HEK293 (cell line): Measurements from ENCODE around the gene TNFRSF14.
"Not testable (repeated sequence)": the region's sequence is repeated elsewhere in the genome, so short reads cannot be mapped to it uniquely, and the experiment has no call there.

Source experiments
- CTCF ChIA-PET: fragments of 350-600 bp; formaldehyde crosslinking; extraction: SDS; loops from one replicate; lab custom pipeline; 2021; ENCODE audit warnings: antibody characterized with exemption; lab: Yijun Ruan, JAX
- POLR2A ChIA-PET: fragments of 300-600 bp; formaldehyde crosslinking; extraction: SDS; loops from one replicate; lab custom pipeline; 2020; ENCODE audit warnings: antibody characterized with exemption, inconsistent platforms; lab: Yijun Ruan, JAX
- H3K27ac ChIP-seq: fragments of 200-500 bp; sonication (Bioruptor generic); 2 replicates; pipeline ENCODE4 v1.5.1; 2014; ENCODE audit warnings: low read depth, low read length, control low read depth, inconsistent platforms; ENCODE audit errors: extremely low read depth
- H3K36me3 ChIP-seq, 2 experiments: fragments of 200-500 bp in 1 of 2; sonication (Bioruptor generic) in 1 of 2; 1 replicate in 1 of 2; 2 replicates in 1 of 2; pipeline ENCODE4 v1.5.1; 2014 to 2017; ENCODE audit warnings: inconsistent platforms in 2 of 2, low read length in 2 of 2; ENCODE audit not compliant: control insufficient read depth in 2 of 2, insufficient read depth in 1 of 2
- H3K4me1 ChIP-seq: fragments of 200-500 bp; sonication (Bioruptor generic); 2 replicates; pipeline ENCODE4 v1.5.1; 2014; ENCODE audit warnings: mild to moderate bottlenecking, low read length, inconsistent platforms; ENCODE audit not compliant: control insufficient read depth, insufficient read depth
- H3K4me3 ChIP-seq: 2 replicates; pipeline ENCODE4 v1.5.1; 2011; ENCODE audit warnings: low read depth, mild to moderate bottlenecking, control low read depth, low read length, moderate library complexity
- H3K9me3 ChIP-seq: fragments of 200-500 bp; sonication (Bioruptor generic); 2 replicates; pipeline ENCODE4 v1.5.1; 2014; ENCODE audit warnings: low read depth, low read length, inconsistent platforms; ENCODE audit not compliant: control insufficient read depth, insufficient read depth
- KLF1 ChIP-seq: fragments of 450-650 bp; formaldehyde crosslinking; IDR thresholded peaks from 2 replicates; pipeline ENCODE4 v1.5.1; 2016; ENCODE audit warnings: missing biosample characterization, missing genetic modification characterization
- KLF7 ChIP-seq: fragments of 450-650 bp; formaldehyde crosslinking; IDR thresholded peaks from 2 replicates; pipeline ENCODE4 v1.5.1; 2016; ENCODE audit warnings: missing biosample characterization, missing genetic modification characterization, borderline replicate concordance
- KLF8 ChIP-seq: fragments of 450-650 bp; formaldehyde crosslinking; IDR thresholded peaks from 2 replicates; pipeline ENCODE4 v1.5.1; 2016; ENCODE audit warnings: missing biosample characterization, missing genetic modification characterization
- KLF9 ChIP-seq: fragments of 450-650 bp; formaldehyde crosslinking; IDR thresholded peaks from 2 replicates; pipeline ENCODE4 v1.5.1; 2016; ENCODE audit warnings: missing biosample characterization, missing genetic modification characterization, low read depth
- PRDM1 ChIP-seq: fragments of 450-650 bp; formaldehyde crosslinking; IDR thresholded peaks from 2 replicates; pipeline ENCODE4; 2016; ENCODE audit warnings: missing biosample characterization, missing genetic modification characterization
- SP7 ChIP-seq: fragments of 450-650 bp; formaldehyde crosslinking; IDR thresholded peaks from 2 replicates; pipeline ENCODE4 v1.5.1; 2016; ENCODE audit warnings: missing biosample characterization, missing genetic modification characterization
- ZBTB21 ChIP-seq: fragments of 450-650 bp; formaldehyde crosslinking; IDR thresholded peaks from 2 replicates; pipeline ENCODE4 v1.5.1; 2017; ENCODE audit warnings: missing biosample characterization, missing genetic modification characterization
- ZFP3 ChIP-seq: fragments of 450-650 bp; formaldehyde crosslinking; IDR thresholded peaks from 2 replicates; pipeline ENCODE4 v1.5.1; 2016; ENCODE audit warnings: low read depth, missing biosample characterization, missing genetic modification characterization
- ZNF10 ChIP-seq: fragments of 450-650 bp; formaldehyde crosslinking; IDR thresholded peaks from 2 replicates; pipeline ENCODE4 v1.5.1; 2017; ENCODE audit warnings: missing biosample characterization, missing genetic modification characterization
- ZNF223 ChIP-seq: fragments of 450-650 bp; formaldehyde crosslinking; IDR thresholded peaks from 2 replicates; pipeline ENCODE4 v1.5.1; 2016; ENCODE audit warnings: missing biosample characterization, missing genetic modification characterization
- ZNF248 ChIP-seq: fragments of 450-650 bp; formaldehyde crosslinking; IDR thresholded peaks from 2 replicates; pipeline ENCODE4 v1.5.1; 2017; ENCODE audit warnings: missing biosample characterization, missing genetic modification characterization
- ZNF398 ChIP-seq: fragments of 450-650 bp; formaldehyde crosslinking; IDR thresholded peaks from 2 replicates; pipeline ENCODE4 v1.5.1; 2017; ENCODE audit warnings: missing biosample characterization, missing genetic modification characterization
- ZNF488 ChIP-seq: fragments of 450-650 bp; formaldehyde crosslinking; IDR thresholded peaks from 2 replicates; pipeline ENCODE4 v1.5.1; 2016; ENCODE audit warnings: missing biosample characterization, missing genetic modification characterization
- ZNF571 ChIP-seq: fragments of 450-650 bp; formaldehyde crosslinking; IDR thresholded peaks from 2 replicates; pipeline ENCODE4 v1.5.0; 2017; ENCODE audit warnings: missing biosample characterization, missing genetic modification characterization
- ZNF585B ChIP-seq: fragments of 450-650 bp; formaldehyde crosslinking; IDR thresholded peaks from 2 replicates; pipeline ENCODE4 v1.5.1; 2016; ENCODE audit warnings: missing biosample characterization, missing genetic modification characterization
- ZNF624 ChIP-seq: fragments of 450-650 bp; formaldehyde crosslinking; IDR thresholded peaks from 2 replicates; pipeline ENCODE4 v1.5.1; 2017; ENCODE audit warnings: missing biosample characterization, missing genetic modification characterization
- ZNF626 ChIP-seq: fragments of 450-650 bp; sonication (Bioruptor Pico); formaldehyde crosslinking; IDR thresholded peaks from 2 replicates; pipeline ENCODE4 v1.5.1; 2018; ENCODE audit warnings: missing biosample characterization, missing genetic modification characterization, inconsistent platforms
- ZNF837 ChIP-seq: fragments of 450-650 bp; formaldehyde crosslinking; IDR thresholded peaks from 2 replicates; pipeline ENCODE4 v1.5.1; 2016; ENCODE audit warnings: missing biosample characterization, missing genetic modification characterization
- ZSCAN5A ChIP-seq: fragments of 450-650 bp; formaldehyde crosslinking; IDR thresholded peaks from 2 replicates; pipeline ENCODE4 v1.5.1; 2016; ENCODE audit warnings: missing biosample characterization, missing genetic modification characterization

TNFRSF14 gene

GRCh38 chr1:2575801-2576663 lies 19.9 kb downstream of the TNFRSF14 start:
- POLR2A ChIA-PET: no interaction called here
- H3K27ac ChIP-seq: no peak overlapping the region

GRCh38 chr1:2577565-2578075 lies 21.4 kb downstream of the TNFRSF14 start:
- CTCF ChIA-PET: interaction anchor here (0.6 kb wide), 1 partner anchor 262 kb away, joined by 4 read pairs; no protein-coding TSS in a partner anchor
- H3K36me3 ChIP-seq, POLR2A ChIA-PET, H3K4me3 ChIP-seq, H3K9me3 ChIP-seq, H3K27ac ChIP-seq, H3K4me1 ChIP-seq: not testable (repeated sequence)

More at GRCh38 chr1:2575801-2576663, 19.9 kb downstream of the TNFRSF14 start:
- CTCF ChIA-PET: interaction anchor here (1.8 kb wide), 1 partner anchor 28 kb away, joined by 4 read pairs; no protein-coding TSS in a partner anchor
- H3K4me3 ChIP-seq: no peak overlapping the region
- H3K36me3 ChIP-seq: no peaks in the 10 kb centered on the region
- TF ChIP-seq KLF8 (no peak), ZNF248 (tag by site-specific recombination) (no peak), KLF1 (tag by site-specific recombination) (peak; percentile 57), ZNF837 (tag by site-specific recombination) (no peak)
- TF ChIP-seq, all 188 proteins: peak for 1
- no peaks in the 10 kb centered on the region for H3K9me3 ChIP-seq
- H3K4me1 ChIP-seq: no peaks in the 10 kb centered on the region

GRCh38 chr1:2578758-2579118 lies 22.6 kb downstream of the TNFRSF14 start:
- H3K4me3 ChIP-seq: no peak overlapping the region
- CTCF ChIA-PET: no interaction called here
- no peaks in the 10 kb centered on the region for H3K36me3 ChIP-seq
- no peak overlapping the region for H3K27ac ChIP-seq
- no peaks in the 10 kb centered on the region for H3K4me1 ChIP-seq
- POLR2A ChIA-PET: interaction anchor here (0.5 kb wide), 1 partner anchor 37 kb away, joined by 3 read pairs; no protein-coding TSS in a partner anchor
- TF ChIP-seq ZNF223 (tag by site-specific recombination) (no peak), ZSCAN5A (tag by site-specific recombination) (no peak)
- no peaks in the 10 kb centered on the region for H3K9me3 ChIP-seq

GRCh38 chr1:2580691-2581090 lies 24.5 kb downstream of the TNFRSF14 start:
- H3K9me3 ChIP-seq: no peaks in the 10 kb centered on the region
- peaks cover 4% of the 10 kb centered on the region for H3K4me1 ChIP-seq
- TF ChIP-seq ZNF585B (tag by site-specific recombination) (no peak), ZNF398 (tag by site-specific recombination) (no peak), ZNF488 (tag by site-specific recombination) (no peak), ZBTB21 (tag by site-specific recombination) (no peak), KLF7 (tag by site-specific recombination) (no peak), ZNF626 (tag by site-specific recombination) (no peak), ZNF223 (tag by site-specific recombination) (no peak), ZFP3 (tag by site-specific recombination) (no peak), KLF9 (tag by site-specific recombination) (no peak), ZNF10 (tag by site-specific recombination) (no peak), PRDM1 (no peak), ZNF624 (tag by site-specific recombination) (no peak), ZNF571 (tag by site-specific recombination) (no peak), SP7 (tag by site-specific recombination) (no peak), KLF1 (tag by site-specific recombination) (no peak)
- ChIA-PET POLR2A (no interaction called here), CTCF (interaction anchor here (0.7 to 1.5 kb wide), 2 partner anchors 33 to 1013 kb away, joined by 3 read pairs; no protein-coding TSS in a partner anchor)
- H3K27ac ChIP-seq: no peak overlapping the region
- no peak overlapping the region for H3K4me3 ChIP-seq
- no peaks in the 10 kb centered on the region for H3K36me3 ChIP-seq
